UCSD-AML1 (cell line): ENCODE measurements around the gene C22orf39.

Experiments used
- DNase-seq: peaks from one replicate; lab custom pipeline; 2025; ENCODE audit not compliant: unreplicated experiment; lab: John Stamatoyannopoulos, UW

Gene C22orf39

GRCh38 chr22:19447330-19448075 is at the start of gene C22orf39:
TSS of gene C22orf39 (minus strand) at chr22:19447711. CDS start at chr22:19447688, 23 bp downstream.
- peak; percentile 82 for DNase-seq

- DNase-seq = peak; percentile 30
Measured at GRCh38 chr22:19497245-19497644, 49.7 kb upstream of the C22orf39 start.

GRCh38 chr22:19496324-19496630 is 48.8 kb upstream of the C22orf39 start:
- DNase-seq = no peak

DNA sequence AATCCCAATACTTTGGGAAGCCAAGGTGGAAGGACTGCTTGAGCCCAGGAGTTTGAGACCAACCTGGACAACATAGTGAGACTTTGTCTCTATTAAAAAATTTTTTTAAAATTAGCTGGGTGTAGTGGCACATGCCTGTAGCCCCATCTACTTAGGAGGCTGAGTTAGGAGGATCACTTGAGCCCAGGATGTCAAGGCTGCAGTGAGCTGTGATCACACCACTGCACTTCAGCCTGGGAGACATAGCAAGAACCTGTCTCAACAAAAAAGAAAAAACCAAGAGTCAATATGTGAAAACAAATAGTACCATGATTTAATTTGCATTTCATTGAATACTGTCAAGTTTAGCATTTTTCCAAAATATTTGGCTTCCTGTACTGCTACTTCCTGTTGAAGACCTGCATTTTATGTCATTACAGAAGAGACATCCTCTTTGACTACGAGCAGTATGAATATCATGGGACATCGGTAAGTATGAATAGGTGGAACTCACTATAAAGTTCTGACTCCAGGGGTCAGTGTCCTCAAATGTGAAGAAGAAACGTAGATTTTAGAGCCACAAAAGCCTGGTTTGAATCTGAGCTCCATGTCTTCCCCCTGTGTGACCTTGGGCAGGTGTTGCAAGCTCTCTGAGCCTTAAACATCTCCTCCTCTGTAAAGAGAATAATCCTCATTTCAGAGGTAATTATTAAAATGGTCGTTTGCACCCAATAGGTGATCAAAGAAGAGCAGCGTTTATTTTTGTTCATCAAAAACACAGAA is 48.2 kb upstream of the C22orf39 start:
- DNase-seq = no peak

DNA sequence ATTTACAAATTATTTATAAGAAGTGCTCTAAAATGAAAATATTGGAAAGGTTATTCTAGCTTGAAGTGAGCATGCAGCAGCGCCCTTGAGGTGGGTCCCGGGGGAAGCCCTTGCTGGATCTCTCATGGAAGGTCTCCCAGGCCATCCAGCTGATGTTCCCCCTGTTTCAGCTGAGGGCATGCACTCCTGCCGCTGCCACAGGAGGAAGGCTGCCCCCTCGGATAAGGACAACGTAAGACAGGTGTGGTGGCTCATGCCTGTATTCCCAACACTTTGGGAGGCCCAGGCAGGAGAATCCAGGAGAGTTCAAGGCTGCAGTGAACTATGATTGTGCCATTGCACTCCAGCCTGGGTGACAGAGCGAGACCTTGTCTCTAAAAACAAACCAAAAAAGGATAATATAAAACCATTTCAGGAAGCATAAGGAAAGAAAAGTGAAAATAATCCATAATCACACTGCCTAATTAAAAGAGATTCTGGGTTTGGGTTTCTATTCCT is 47.2 kb upstream of the C22orf39 start:
- no peak for DNase-seq

DNA sequence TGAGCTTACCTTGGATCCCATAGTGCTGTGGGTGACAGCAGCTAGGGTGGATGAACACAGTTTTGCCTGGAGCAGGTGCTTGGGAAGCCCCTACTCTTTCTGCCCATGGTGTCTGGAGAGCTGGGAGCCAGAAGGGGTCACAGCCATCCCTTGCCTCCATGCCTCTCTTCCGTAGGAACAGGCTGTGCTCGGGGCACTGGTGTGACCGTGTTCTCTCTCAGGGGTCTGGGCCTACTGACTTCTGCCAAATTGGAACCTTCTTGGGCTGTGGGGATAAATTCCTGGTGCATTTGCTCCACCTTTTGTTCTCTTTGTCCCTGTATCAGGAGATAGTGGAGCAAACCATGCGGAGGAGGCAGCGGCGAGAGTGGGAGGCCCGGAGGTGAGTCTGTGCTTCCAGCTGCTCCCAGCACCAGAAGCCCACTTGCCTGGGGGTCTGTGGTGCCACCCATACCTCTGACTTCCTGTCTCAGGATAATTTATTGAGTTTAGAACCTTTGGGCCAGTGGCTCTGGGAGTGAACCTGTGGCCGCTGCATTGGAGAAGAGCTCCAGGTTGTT is 46.6 kb upstream of the C22orf39 start:
- DNase-seq = no peak

- DNase-seq = no peak
Measured at GRCh38 chr22:19492504-19493174, 45.1 kb upstream of the C22orf39 start.

GRCh38 chr22:19490628-19491230 is 43.2 kb upstream of the C22orf39 start:
- DNase-seq = no peak

GRCh38 chr22:19488884-19489843 is 41.7 kb upstream of the C22orf39 start:
- DNase-seq = no peak

DNA sequence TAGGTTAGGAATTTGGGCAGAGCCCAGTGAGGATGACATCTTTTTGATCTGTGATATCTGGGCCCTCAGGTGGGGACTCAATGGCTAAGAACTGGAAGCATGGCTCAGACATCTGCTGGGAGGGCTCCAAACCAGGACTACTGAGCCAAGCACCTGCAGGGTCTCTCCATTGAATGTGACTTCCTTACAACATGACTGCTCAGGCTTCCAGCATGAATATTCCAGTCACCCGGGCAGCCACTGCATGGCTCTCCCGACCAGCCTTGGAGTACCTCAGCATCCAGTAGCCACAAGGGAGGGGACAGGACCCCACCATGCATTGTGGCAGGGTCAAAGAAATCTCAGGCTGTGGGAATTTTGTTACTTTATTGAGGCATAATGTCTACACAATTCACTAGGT is 40.8 kb upstream of the C22orf39 start:
- no peak for DNase-seq

GRCh38 chr22:19483481-19484244 is 36.2 kb upstream of the C22orf39 start:
- no peak for DNase-seq

- no peak for DNase-seq
Measured at GRCh38 chr22:19482297-19482696, 34.8 kb upstream of the C22orf39 start.

DNA sequence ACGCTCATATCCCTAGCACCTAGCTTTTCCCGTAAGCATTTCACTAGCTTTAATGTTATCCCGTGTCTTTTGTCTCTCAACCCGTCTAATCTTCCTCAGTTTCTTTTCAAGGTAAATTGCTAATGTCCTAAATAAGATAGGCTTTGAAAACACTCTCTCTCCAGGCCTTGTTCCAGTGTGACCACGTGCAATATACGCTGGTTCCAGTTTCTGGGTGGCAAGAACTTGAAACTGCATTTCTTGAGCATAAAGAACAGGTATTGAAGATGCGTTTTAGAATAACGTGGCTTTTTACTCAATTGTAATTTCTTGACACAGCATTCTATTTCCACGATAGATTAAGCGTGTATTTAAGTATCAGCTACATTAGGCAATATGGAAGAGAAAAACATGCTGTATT is 33.3 kb upstream of the C22orf39 start:
- no peak for DNase-seq

GRCh38 chr22:19480173-19480568 is 32.7 kb upstream of the C22orf39 start:
- DNase-seq = no peak

- peak; percentile 94 for DNase-seq
Measured at GRCh38 chr22:19479355-19480172, 32.1 kb upstream of the C22orf39 start, which contains the start of gene CDC45. TSS of gene CDC45 (plus strand) at chr22:19479920. CDS start at chr22:19479969, 49 bp downstream.

DNA sequence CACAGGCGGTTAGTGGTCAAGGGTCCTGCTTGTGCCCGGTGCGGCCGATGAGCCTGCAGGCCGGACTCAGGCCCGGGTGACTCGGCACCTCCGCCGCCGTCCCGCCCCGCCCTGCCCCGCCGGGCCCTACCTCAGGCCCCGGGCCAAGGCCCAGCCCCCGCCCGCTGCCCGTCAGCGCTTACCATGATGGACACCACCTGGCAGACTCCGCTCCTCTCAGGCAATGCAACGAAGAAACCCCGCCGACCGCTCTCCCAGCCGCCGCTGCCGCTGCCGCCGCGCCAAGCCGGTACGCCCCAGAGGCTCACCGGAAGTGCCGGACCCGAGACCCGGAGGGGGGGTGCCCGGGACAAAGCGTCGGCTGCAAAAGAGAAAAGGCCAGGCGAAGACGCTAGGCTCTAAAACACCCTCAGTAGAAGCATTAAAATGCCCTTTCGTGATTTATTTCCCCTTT is 31.4 kb upstream of the C22orf39 start, which contains the start of gene UFD1:
Gene UFD1 (minus strand): TSS at position 293 of the 454 bp plus-strand sequence. CDS start 108 bp downstream, at position 185.
- peak; percentile 79 for DNase-seq

DNA sequence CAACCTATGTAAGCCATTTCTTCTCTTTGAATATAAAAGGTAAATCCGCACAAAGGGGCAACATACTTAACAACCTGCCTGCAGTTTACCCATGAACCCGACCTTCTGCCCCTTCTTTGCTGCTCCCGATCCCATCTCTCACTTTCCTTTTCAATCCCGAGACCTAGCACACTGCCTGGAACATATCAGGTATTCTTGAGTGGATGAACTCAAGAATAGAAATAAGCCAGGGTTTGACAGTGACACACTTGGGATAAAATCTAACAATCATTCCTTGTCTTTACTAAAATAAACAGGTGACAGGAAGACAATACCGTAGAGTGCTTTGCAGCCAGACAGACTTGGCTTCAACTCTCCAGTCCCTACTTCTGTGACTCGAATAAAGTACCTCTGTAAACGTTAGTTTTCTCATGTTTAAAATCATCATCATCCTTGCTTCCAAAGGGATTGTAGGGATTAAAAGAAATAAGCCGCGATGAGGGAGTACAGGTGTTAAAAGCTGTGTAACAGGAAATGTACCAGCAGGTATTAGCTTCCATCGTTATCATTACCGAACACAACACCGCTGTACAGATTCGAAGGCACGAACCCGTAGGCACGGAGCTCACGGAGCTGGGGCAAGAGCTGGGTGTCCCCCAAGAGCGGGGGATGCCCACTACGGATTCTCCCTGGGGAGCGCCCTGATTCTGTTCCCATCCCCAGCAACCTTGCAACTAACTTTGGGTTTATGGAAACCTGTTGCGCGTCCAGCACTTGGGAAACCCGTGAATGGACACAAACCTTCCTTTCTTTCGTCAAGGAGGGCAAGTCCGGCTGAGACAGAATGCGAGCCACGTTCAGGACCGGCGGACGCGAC is 30.8 kb upstream of the C22orf39 start:
- no peak for DNase-seq
